ENCODE results near the gene BNC1.

Gene BNC1

GRCh38 chr15:83310521-83311456 is 26.3 kb upstream of the BNC1 start:
- no peak for DNase-seq (ENCODE audit: low read depth)
- no peak for TF ChIP-seq CTCF (IDR thresholded peaks at IDR 0.05; ENCODE audit: insufficient read depth, low read depth, low read length, missing control alignments)
- H3K4me3 ChIP-seq (ENCODE audit: low read depth, low read length): no peak overlapping the region

GRCh38 chr15:83308671-83309070 is 24.2 kb upstream of the BNC1 start:
- DNase-seq (ENCODE audit: low read depth): no peak
- no peak overlapping the region for H3K4me3 ChIP-seq (ENCODE audit: low read depth, low read length)
- TF ChIP-seq CTCF (IDR thresholded peaks at IDR 0.05; ENCODE audit: insufficient read depth, low read depth, low read length, missing control alignments): no peak

- H3K4me3 ChIP-seq (ENCODE audit: low read depth, low read length): no peak overlapping the region
- TF ChIP-seq CTCF (IDR thresholded peaks at IDR 0.05; ENCODE audit: insufficient read depth, low read depth, low read length, missing control alignments): no peak
- no peak for DNase-seq (ENCODE audit: low read depth)
Observed at GRCh38 chr15:83306561-83306960, 22.1 kb upstream of the BNC1 start.

- H3K4me3 ChIP-seq (ENCODE audit: low read depth, low read length): no peak overlapping the region
- no peak for DNase-seq (ENCODE audit: low read depth)
- TF ChIP-seq CTCF (IDR thresholded peaks at IDR 0.05; ENCODE audit: insufficient read depth, low read depth, low read length, missing control alignments): no peak
Observed at GRCh38 chr15:83305704-83306291, 21.3 kb upstream of the BNC1 start.

GRCh38 chr15:83304861-83305703 is 20.6 kb upstream of the BNC1 start:
- no peak for TF ChIP-seq CTCF (IDR thresholded peaks at IDR 0.05; ENCODE audit: insufficient read depth, low read depth, low read length, missing control alignments)
- H3K4me3 ChIP-seq (ENCODE audit: low read depth, low read length): no peak overlapping the region
- DNase-seq (ENCODE audit: low read depth): peak; percentile 5

- H3K4me3 ChIP-seq (ENCODE audit: low read depth, low read length): no peak overlapping the region
- DNase-seq (ENCODE audit: low read depth): no peak
Observed at GRCh38 chr15:83303535-83303934, 19.1 kb upstream of the BNC1 start.

More at GRCh38 chr15:83303535-83303934, 19.1 kb upstream of the BNC1 start:
- no peak for TF ChIP-seq CTCF (IDR thresholded peaks at IDR 0.05; ENCODE audit: insufficient read depth, low read depth, low read length, missing control alignments)
